Liver (tissue), 3 donors: Measurements from ENCODE around the gene PYY.

Source experiments
- EGR1 ChIP-seq, 2 donors: IDR thresholded peaks; 2 replicates each; pipeline ENCODE4 v1.6.1; 2016 to 2018; ENCODE audit warnings: antibody characterized with exemption in 2 of 2, low read depth in 2 of 2
- FOXA2 ChIP-seq: IDR thresholded peaks from 2 replicates; pipeline ENCODE4 v1.6.1; 2016; ENCODE audit warnings: antibody characterized with exemption
- GABPA ChIP-seq, 2 donors: IDR thresholded peaks in 1 of 2; conservative IDR thresholded peaks in 1 of 2; 2 replicates each; pipeline ENCODE4 v1.6.1; 2016; ENCODE audit warnings: antibody characterized with exemption in 2 of 2, mild to moderate bottlenecking in 1 of 2, moderate library complexity in 1 of 2
- HNF4G ChIP-seq: IDR thresholded peaks from 2 replicates; pipeline ENCODE4 v1.6.1; 2016; ENCODE audit warnings: antibody characterized with exemption
- JUND ChIP-seq, 2 donors: IDR thresholded peaks; 2 replicates each; pipeline ENCODE4 v1.6.1; 2016; ENCODE audit warnings: antibody characterized with exemption in 2 of 2
- RAD21 ChIP-seq, 2 donors: IDR thresholded peaks; 2 replicates each; pipeline ENCODE4 v1.6.1; 2016; ENCODE audit warnings: antibody characterized with exemption in 2 of 2, mild to moderate bottlenecking in 2 of 2
- SP1 ChIP-seq: IDR thresholded peaks from 2 replicates; pipeline ENCODE4 v1.6.1; 2018; ENCODE audit warnings: antibody characterized with exemption, mild to moderate bottlenecking
- TAF1 ChIP-seq: conservative IDR thresholded peaks from 2 replicates; pipeline ENCODE4 v1.6.1; 2016; ENCODE audit warnings: antibody characterized with exemption, mild to moderate bottlenecking
- YY1 ChIP-seq: IDR thresholded peaks from 2 replicates; pipeline ENCODE4 v1.6.1; 2016; ENCODE audit warnings: antibody characterized with exemption, mild to moderate bottlenecking
- TF ChIP-seq, protein P1 (sequence below): fragments of 150-350 bp; IDR thresholded peaks from 2 replicates; pipeline ENCODE4 v1.5.1; 2017; ENCODE audit warnings: improper control_type of control experiment, low read depth, low read length; ENCODE audit not compliant: missing input control
- TF ChIP-seq, protein P2 (sequence below): IDR thresholded peaks from 2 replicates; pipeline ENCODE4 v1.6.1; 2016; ENCODE audit warnings: antibody characterized with exemption, mild to moderate bottlenecking
- TF ChIP-seq, protein P3 (sequence below): IDR thresholded peaks from 2 replicates; pipeline ENCODE4 v1.6.1; 2016; ENCODE audit warnings: antibody characterized with exemption
- TF ChIP-seq, protein P4 (sequence below): IDR thresholded peaks from 2 replicates; pipeline ENCODE4 v1.6.1; 2016; ENCODE audit warnings: antibody characterized with exemption
- TF ChIP-seq, protein P5 (sequence below): IDR thresholded peaks from 2 replicates; pipeline ENCODE4 v1.6.1; 2016; ENCODE audit warnings: antibody characterized with exemption
- donor health status: healthy.
- donor health status: healthy.

DNA sequence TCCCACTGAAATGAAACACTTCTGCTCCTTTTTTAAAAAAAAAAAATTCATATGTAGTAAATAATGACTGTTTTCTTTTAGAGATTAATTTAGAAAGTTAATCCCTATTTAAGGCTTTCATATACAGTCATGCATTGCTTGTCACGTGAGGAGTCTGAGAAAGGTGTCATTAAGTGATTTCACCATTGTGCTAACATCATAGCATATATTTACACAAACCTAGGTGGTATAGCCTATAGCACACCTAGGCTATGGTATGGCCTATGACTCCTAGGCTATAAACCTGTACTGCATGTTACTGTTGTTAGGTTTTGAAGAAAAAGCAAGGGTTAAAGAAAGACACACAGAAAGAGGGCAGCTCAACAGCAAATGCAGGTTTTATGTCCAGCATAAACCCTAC, 25.1 kb downstream of the PYY start:
- TF ChIP-seq, protein P1, sequence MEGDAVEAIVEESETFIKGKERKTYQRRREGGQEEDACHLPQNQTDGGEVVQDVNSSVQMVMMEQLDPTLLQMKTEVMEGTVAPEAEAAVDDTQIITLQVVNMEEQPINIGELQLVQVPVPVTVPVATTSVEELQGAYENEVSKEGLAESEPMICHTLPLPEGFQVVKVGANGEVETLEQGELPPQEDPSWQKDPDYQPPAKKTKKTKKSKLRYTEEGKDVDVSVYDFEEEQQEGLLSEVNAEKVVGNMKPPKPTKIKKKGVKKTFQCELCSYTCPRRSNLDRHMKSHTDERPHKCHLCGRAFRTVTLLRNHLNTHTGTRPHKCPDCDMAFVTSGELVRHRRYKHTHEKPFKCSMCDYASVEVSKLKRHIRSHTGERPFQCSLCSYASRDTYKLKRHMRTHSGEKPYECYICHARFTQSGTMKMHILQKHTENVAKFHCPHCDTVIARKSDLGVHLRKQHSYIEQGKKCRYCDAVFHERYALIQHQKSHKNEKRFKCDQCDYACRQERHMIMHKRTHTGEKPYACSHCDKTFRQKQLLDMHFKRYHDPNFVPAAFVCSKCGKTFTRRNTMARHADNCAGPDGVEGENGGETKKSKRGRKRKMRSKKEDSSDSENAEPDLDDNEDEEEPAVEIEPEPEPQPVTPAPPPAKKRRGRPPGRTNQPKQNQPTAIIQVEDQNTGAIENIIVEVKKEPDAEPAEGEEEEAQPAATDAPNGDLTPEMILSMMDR = no peak
- TF ChIP-seq SP1 = no peak
- TF ChIP-seq FOXA2 = no peak
- TF ChIP-seq, protein P2, sequence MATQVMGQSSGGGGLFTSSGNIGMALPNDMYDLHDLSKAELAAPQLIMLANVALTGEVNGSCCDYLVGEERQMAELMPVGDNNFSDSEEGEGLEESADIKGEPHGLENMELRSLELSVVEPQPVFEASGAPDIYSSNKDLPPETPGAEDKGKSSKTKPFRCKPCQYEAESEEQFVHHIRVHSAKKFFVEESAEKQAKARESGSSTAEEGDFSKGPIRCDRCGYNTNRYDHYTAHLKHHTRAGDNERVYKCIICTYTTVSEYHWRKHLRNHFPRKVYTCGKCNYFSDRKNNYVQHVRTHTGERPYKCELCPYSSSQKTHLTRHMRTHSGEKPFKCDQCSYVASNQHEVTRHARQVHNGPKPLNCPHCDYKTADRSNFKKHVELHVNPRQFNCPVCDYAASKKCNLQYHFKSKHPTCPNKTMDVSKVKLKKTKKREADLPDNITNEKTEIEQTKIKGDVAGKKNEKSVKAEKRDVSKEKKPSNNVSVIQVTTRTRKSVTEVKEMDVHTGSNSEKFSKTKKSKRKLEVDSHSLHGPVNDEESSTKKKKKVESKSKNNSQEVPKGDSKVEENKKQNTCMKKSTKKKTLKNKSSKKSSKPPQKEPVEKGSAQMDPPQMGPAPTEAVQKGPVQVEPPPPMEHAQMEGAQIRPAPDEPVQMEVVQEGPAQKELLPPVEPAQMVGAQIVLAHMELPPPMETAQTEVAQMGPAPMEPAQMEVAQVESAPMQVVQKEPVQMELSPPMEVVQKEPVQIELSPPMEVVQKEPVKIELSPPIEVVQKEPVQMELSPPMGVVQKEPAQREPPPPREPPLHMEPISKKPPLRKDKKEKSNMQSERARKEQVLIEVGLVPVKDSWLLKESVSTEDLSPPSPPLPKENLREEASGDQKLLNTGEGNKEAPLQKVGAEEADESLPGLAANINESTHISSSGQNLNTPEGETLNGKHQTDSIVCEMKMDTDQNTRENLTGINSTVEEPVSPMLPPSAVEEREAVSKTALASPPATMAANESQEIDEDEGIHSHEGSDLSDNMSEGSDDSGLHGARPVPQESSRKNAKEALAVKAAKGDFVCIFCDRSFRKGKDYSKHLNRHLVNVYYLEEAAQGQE = no peak
- no peak for TF ChIP-seq YY1
- no peak for TF ChIP-seq JUND (IDR thresholded peaks at IDR 0.05)
- TF ChIP-seq, protein P3, sequence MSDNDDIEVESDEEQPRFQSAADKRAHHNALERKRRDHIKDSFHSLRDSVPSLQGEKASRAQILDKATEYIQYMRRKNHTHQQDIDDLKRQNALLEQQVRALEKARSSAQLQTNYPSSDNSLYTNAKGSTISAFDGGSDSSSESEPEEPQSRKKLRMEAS = no peak
- TF ChIP-seq GABPA (IDR thresholded peaks at IDR 0.05 in 1 of 2, conservative IDR thresholded peaks at IDR 0.05 in 1 of 2) = no peak
- TF ChIP-seq, protein P4, sequence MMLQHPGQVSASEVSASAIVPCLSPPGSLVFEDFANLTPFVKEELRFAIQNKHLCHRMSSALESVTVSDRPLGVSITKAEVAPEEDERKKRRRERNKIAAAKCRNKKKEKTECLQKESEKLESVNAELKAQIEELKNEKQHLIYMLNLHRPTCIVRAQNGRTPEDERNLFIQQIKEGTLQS = no peak
- no peak for TF ChIP-seq TAF1
- TF ChIP-seq RAD21 (IDR thresholded peaks at IDR 0.05) = no peak
- TF ChIP-seq, protein P5, sequence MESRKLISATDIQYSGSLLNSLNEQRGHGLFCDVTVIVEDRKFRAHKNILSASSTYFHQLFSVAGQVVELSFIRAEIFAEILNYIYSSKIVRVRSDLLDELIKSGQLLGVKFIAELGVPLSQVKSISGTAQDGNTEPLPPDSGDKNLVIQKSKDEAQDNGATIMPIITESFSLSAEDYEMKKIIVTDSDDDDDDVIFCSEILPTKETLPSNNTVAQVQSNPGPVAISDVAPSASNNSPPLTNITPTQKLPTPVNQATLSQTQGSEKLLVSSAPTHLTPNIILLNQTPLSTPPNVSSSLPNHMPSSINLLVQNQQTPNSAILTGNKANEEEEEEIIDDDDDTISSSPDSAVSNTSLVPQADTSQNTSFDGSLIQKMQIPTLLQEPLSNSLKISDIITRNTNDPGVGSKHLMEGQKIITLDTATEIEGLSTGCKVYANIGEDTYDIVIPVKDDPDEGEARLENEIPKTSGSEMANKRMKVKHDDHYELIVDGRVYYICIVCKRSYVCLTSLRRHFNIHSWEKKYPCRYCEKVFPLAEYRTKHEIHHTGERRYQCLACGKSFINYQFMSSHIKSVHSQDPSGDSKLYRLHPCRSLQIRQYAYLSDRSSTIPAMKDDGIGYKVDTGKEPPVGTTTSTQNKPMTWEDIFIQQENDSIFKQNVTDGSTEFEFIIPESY = no peak
- TF ChIP-seq HNF4G = no peak
- TF ChIP-seq EGR1 (IDR thresholded peaks at IDR 0.05; ENCODE audit: low read depth in 2 of 2) = no peak
